GM10266 (cell line): ENCODE results near the gene RASD2.

Experiments
- DNase-seq: peaks from one replicate; pipeline ENCODE4 v3.0.0; 2012; ENCODE audit errors: extremely low spot score
- CTCF ChIP-seq: IDR thresholded peaks from 2 replicates; pipeline ENCODE4 v1.5.1; 2012; ENCODE audit warnings: mild to moderate bottlenecking, low read depth; ENCODE audit not compliant: control insufficient read depth, insufficient read depth; ENCODE audit errors: missing control alignments

The RASD2 gene

DNA sequence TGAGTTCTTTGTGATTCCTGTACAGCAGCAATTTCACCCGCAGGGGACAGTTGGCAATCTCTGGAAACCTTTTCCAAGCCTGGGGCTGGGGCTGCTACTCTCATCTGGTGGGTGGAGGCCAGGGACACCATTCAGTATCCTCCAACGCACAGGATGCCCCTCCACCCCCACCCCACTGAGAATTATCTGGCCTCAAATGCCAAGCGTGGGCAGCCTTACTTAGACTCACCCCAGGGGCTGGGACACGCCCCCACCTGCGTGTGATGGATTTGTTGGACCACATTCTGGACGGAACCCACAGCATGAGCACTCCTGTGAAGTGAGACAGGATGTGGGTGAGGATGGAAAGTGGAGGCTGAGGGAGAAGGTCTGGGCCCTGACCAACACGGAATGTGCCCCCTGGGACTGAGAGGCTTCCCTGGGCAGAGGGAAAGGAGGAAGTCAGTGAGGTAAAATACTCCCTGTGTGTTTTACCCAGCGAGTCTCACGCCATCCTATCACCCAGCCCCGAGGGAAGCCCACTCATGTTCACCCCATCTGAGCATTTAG lies 13.7 kb downstream of the RASD2 start:
- no peak for DNase-seq
- no peak for TF ChIP-seq CTCF

DNA sequence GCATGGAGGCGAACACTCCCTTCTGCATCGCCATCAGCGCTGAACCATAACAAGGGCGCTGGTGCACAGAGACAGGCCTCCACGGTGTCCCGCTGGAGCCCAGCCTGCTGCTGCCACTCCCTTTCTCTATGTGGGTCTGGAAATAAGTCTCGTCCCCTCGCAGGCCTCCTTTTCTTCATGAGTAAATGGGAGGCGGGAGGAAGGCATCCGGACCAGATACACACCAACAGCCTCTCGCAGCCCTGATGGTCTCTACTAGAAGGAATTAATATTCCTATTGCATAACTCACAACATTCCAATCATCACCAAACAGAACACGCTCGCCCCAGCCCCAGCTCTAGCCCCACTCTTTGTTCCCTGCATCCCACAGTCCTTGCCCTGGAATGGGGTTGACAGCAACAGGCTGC lies 14.9 kb downstream of the RASD2 start:
- no peak for DNase-seq

DNA sequence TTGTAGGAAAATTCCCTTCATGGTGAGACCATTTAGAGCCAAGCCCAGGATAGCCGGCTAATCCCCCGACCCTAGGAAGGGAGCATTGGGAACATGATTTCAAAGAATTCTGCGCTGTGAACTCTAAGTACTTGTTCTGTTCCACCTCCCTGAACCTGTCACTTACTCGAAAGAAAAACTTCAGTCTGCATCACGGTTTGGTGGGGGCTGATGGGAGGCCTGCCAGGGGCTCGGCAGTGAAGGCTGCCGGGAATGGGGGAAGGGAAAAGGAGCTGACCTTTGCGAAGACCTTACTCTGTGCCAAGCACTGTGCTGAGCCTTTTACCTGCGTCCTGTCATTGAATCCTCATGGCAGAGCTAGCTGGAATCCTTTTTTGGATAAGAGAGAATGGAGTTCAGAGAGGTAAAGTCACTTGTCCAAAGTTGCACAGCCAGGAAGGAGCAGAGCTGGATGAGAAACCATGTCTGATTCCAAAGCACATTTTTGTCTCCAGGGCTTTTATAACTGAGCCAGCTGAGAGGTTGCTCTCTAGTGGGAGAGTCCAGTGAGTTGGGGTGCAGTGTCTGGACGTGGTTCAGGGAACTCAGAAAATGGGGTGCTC lies 15.4 kb downstream of the RASD2 start:
- TF ChIP-seq CTCF: no peak
- no peak for DNase-seq

More for the DNA sequence above, 14.9 kb downstream of the RASD2 start:
- no peak for TF ChIP-seq CTCF

GRCh38 chr22:35556666-35557065 lies 16.0 kb downstream of the RASD2 start:
- no peak for DNase-seq
- no peak for TF ChIP-seq CTCF

DNA sequence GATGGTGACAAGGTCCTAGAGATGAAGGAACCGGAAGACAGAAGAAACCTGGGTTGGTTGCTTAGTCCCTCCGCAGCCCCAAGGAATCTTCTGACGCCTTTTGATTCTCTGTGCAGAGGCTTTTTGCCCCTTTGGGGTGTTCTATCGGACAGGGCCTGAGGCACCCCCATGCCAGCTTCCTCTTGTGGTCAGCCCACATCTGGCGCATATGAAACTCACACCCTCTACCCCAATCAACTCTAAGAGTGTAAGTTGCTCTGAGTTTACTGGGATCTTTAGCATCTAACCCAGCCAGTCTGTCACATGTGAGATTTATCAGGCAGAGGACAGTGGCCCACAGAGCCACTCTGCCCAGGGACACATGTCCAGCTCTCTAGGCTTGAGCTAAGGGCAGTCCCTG lies 17.4 kb downstream of the RASD2 start:
- no peak for TF ChIP-seq CTCF
- DNase-seq: no peak

- DNase-seq: no peak
- TF ChIP-seq CTCF: no peak
These were observed 18.1 kb downstream of the RASD2 start for GRCh38 chr22:35558719-35559118.

GRCh38 chr22:35559354-35560005 lies 18.8 kb downstream of the RASD2 start:
- no peak for DNase-seq
- no peak for TF ChIP-seq CTCF
